NCI-H1694 treated with DMSO at 0.1 percent for 48 hours (cell line): ENCODE results near the gene CTSH.
"Not testable (repeated sequence)": the region's sequence is repeated elsewhere in the genome, so short reads cannot be mapped to it uniquely, and the experiment has no call there.

ENCODE experiments used
- DNase-seq: peaks from one replicate; lab custom pipeline; 2025; lab: John Stamatoyannopoulos, UW

The CTSH gene

DNA sequence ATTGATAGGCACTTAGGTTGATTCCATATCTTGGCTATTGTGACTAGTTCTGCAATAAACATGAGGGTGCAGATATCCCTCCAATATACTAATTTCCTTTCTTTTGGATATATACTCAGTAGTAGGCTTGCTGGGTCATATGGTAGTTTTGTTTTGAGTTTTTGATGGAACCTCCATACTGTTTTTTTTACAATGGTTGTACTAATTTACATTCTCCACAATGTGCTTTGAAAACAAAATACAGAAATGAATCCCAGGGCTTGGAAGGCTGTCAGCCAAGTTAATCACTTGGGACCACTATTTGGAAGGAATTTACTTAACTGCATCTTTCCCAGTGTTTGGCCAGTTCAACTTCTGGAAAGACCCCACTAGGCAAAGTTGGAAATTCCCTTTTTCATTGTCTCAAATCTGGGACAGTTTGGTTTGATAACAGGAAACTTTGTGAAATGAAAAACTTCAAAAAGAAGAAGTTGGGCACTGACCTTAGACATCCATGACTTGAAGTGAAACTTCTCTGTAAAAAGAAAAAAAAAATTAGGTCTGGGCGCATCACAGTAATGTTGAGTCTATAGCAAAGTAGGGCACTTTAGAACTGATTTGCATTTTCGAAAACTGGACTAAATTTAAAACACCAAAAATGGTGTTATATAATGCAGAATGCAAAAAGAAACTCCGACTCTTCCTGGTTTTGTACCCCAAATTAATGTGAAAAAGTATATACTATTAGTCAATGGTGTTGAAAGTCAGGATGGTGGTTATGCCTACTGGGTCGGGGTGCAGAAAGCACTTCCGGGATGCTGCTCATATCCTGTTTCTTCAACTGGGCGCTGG, 6.0 kb downstream of the CTSH start:
- no peak for DNase-seq

DNA sequence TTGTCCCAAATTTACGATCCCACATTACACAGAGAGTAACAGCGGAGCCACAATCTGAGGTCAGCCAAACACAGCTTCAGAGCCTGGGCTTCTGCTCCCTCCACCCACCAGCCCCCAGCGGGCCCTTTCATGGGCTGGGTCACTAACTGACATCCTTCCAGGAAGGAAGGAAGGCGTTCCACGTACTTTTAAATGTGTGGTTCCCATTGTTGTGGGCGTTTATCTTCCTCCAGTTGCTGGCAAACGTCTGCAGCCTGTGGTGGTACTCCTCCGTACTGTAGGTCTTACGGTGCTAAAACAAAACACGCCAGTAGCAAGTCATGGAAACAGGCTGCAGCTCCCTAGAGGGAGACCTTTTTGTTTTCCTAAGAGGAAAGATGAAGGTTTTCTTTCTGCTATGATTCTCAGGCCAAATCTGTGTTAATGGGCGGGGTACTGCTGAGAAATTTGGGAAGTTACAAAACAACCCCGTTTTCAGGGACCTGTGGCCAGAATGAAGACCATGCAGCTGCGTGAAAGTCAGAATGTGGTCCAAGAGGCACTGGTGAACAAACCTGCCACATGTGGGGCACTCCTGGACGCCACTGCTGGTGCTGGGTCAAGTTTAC, 7.6 kb downstream of the CTSH start:
- DNase-seq, result no peak

GRCh38 chr15:78934655-78935023, 10.2 kb downstream of the CTSH start:
- DNase-seq, result no peak

DNA sequence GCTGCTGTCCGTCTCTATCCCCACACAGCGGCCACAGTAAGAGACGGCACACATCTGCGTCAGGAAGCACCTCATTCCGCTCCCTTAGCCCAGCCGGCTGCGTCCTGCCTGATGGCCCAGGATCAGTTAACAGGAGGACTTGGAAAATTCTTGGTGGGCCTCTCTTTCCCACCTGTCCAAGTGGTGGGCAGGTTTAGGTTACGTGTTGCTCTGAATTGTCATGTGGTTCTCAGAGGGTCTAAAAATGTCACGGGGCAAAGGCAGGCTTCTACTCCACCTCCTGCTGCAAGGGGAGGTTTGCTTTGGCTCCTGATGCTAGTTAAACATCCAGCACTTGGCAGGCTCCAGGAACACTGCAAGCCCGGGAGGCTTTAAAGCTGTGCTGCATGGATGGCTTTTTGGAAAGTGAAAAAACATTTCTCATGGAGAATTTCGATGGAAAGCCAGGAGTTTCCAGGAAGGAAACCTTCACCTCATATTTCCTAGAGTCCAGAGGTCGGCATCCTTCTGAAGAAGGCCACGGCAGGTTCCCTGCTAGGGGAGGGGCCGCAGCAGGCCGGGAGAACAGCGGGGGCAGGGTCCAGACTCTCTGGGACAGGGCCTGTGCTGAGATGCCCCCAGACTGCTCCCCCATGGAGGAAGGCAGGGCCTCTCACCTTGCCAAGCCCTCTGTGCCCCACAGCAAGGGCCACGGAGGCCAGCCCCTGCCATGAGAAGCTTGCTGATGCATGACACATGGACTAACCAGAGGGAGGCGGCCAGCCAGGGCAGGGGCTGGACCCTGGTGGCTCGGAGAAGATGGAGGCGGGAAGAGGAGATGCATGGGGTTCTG, 10.8 kb downstream of the CTSH start:
- no peak for DNase-seq

- DNase-seq, result no peak
Observed at GRCh38 chr15:78933187-78933822, 11.5 kb downstream of the CTSH start.

DNA sequence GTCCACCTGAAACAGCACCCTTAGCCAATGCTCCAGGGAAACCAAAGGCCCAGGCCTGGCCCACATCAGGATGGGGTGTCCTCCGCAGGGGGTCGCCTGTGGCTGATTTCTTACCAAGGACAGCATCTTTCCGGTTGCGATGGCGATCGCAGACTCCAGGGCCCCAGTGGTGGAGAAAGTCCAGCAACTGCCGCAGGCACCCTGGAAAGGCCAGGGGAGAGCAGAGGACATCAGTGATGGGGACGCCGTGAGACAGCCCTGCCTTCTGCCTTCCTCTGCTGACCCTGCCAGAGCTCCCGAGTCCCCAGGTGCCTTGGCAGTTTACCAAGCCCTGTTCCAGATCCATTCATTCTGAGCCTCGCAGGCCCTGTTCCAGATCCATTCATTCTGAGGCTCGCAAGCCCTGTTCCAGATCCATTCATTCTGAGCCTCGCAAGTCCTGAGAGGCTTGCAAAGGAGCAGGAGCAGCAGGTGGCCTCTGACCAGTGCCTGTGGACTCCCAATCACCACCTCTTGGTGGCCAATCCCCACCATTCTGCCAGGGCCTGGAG, 12.5 kb downstream of the CTSH start:
- DNase-seq, result no peak

- no peak for DNase-seq
Observed at GRCh38 chr15:78931439-78932257, 13.2 kb downstream of the CTSH start.

DNA sequence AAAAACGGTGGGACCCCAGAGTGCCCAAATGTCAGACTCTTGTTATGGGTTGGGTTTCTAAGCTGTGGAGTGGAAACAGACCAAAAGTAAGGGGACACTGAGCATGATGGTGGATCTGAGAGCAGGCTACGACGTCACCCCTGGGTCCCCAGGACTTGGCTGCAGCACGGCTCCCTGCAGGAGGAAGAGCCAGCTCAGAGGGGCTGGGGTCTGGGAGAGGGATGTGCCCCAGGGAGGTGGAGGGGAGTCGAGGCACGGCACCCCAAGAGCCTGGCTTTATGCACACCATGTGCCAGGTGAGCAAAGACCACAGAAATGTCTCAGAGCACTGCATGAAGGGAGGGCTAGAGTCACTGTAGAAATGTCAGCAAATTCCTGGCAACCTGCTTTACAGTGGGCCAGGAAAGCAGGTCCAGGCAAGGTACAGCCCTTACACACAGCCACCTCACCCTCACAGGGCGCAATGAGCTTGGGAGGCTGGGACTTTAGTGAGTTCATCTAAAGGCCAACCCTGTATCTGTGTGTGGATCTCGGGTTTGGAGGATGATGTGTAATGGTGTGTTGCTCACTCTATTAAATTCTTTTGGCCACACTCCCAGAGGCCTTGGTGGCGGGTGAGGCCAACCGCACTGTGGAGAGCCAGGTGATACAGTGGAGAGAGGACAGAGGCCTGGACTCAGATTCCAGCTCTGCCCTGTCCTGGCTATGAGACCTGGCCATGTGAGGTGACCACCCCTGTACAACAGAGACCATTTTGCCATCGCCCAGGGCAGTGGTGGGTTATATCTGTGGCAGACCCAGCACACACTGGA, 14.1 kb downstream of the CTSH start:
- DNase-seq, result no peak

DNA sequence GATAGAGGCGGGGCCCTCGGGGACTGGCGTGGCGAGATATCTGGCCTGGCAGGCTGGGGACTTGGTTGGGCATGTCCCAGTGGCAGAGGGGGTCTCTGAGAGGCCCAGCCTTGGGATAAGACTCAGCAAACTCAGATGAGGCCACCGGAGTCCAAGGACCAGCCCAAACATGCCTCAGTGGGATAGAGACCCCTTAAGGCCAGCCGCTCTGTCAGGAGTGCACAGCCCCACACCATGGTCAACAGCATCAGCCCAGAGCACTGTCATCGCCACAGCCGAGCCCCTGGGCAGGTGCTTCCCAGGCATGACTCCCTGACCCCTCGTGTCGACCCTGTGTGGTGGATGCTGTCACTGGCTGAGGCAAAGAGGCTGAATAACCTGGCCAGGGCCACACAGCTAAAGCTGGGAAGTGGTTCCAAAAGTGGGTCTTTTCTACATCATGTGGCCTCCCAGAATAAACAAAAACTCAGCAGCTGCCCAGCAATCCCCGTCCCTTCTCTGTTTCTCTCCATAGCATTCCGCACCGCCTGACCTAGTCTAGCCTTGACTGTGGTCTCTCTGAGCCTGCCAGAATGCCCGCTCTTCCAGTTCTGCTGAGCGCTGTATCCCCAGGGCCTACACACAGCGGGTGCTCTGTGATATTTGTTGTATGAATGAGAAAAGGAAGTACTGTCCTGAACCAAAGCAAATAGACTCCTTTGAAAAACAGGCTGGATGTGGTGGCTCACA, 15.1 kb downstream of the CTSH start:
- no peak for DNase-seq

GRCh38 chr15:78928616-78929093, 16.2 kb downstream of the CTSH start:
- DNase-seq, result no peak

DNA sequence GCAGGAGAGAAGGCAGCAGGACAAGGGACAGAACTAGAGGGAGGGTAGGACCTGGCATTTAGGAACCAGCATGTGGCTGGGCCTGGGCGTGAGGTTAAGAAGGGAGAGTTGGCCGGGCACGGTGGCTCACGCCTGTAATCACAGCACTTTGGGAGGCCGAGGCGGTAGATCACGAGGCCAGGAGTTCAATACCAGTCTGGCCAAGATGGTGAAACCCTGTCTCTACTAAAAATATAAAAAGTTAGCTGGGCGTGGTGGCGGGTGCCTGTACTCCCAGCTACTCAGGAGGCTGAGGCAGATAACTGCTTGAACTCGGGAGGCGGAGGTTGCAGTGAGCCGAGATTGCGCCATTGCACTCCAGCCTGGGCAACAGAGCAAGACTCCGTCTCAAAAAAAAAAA, 16.7 kb downstream of the CTSH start:
- DNase-seq, result not testable (repeated sequence)

- no peak for DNase-seq
Observed at GRCh38 chr15:78927077-78927790, 17.6 kb downstream of the CTSH start.

DNA sequence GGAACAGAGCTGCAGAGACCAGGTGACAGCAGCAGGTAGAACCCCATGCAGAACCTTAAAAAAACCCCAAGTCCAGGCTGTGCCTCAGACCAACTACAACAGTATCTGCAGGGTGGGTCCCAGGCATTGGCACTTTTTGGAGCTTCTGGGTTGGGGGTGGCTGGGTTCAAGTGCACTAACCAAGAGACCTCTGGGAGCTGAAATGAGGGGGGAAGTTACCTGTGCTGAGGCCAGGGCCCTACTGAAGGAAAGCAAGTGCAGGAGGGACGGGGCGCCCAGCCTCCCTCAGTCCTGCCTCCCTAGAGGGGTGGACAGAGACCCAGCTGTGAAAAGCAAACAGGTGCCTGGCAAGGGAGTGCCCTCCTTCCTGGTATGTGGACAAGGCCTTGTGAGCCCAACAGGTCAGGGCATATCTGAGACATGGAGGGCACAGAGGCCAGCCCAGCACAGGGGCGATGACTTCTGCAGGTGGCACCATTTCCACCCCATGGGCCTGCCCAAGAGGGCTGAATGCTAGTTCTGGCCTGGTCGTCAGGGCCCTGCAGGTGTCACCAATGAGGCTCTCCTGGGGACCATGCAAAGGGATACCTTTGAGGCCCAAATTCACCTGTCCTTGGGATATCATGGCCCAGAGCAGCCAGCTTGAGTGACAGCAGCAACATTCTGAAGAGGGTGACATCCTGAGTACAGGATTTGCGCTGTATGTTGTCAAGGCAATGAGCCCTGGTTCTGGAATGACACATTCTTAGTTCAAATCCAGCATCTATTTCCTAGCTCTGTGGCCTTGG, 18.7 kb downstream of the CTSH start:
- DNase-seq, result no peak

- DNase-seq, result no peak
Observed at GRCh38 chr15:78925076-78925624, 19.7 kb downstream of the CTSH start.

DNA sequence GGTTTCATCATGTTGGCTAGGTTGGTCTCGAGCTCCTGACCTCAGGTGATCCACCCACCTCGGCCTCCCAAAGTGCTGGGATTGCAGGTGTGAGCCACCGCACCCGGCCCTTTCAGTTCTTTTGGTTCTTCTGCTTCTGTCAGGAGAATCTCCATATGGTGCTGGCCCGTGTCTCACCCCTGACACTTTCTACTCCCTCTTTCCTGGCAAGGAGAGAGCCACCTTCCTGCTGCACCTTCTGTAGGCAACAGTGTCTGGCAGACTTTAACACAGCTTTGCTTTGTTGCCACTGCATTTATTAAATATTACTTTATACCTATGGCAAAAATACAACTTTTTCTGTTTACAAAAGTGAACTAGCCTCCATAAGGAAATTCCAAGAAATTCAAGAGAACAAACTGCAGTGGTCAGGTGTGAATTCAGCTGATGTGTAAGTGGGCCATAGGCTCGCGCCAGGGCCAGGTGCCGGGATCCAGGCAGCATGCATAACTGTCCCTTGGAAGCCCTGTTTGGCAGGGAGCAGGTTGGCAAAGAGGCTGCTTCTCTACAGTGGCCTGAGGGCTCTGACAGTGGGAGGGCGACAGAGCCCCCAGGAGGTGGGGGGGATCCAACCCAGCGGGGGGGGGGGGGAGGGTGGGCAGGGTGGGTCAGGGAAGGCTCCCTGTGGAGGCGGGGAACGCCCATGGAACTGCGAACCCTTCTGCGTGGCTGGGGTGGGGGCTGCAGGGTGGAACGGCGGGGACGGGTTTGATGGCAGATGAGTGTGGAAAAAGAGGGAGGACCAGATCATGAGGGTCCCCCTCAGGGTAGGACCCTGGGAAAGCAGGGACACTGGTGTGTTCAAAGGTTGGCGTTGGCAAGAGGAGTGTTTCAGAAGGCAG, 21.1 kb downstream of the CTSH start:
- DNase-seq, result no peak

GRCh38 chr15:78923015-78923414, 21.8 kb downstream of the CTSH start:
- DNase-seq, result no peak

DNA sequence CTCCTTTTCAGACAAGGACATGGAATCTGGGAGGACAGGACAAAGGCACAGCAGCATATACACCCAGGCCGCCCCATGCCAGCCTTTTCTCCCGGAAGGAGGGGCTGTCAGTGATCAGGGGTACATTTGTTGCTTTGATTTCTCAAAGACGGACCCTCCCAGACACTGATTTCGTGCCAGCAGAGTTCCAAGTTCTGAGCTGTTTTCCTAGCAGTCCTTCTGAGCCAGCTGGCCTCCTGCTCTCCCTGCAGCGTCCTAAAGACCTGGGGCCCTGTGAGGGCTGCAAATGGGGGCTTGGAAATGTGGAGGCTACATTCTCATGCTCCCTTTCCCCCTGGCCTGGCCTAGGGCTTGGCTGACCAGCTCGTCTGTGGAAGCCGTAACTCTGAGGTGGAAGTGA, 22.3 kb downstream of the CTSH start:
- DNase-seq, result no peak
